Activated CD8-positive, alpha-beta T cell treated with anti-CD3 and anti-CD28 coated beads for 36 hours (primary cell): Measurements from ENCODE around the gene NEO1. TPM values are rescaled to one million over a fixed set of nuclear protein-coding genes. Genes with fewer than 3 reads are reported as not detected.
"Not testable (repeated sequence)": the region's sequence is repeated elsewhere in the genome, so short reads cannot be mapped to it uniquely, and the experiment has no call there.

Experiments used
- ATAC-seq: fragments of 200-7000 bp; cut with Tn5 transposase; one replicate; pipeline ENCODE4 v1.10.0; 2021; ENCODE audit warnings: mild to moderate bottlenecking, moderate library complexity
- CTCF ChIA-PET: fragments of 350-600 bp; sonication (Branson Sonifier 250); formaldehyde crosslinking; loops from one replicate; lab custom pipeline; 2021; ENCODE audit warnings: antibody characterized with exemption; lab: Charles Lee
- POLR2A ChIA-PET: fragments of 350-600 bp; sonication (Branson Sonifier 250); formaldehyde crosslinking; loops from one replicate; lab custom pipeline; 2021; ENCODE audit warnings: antibody characterized with exemption; lab: Charles Lee
- DNase-seq: peaks from one replicate; pipeline ENCODE4 v3.0.0-alpha.2; 2020
- H3K27ac Mint-ChIP-seq: one replicate; pipeline ENCODE4 v1.8.0; 2021; ENCODE audit warnings: mild to moderate bottlenecking, mixed read lengths
- H3K27me3 Mint-ChIP-seq: one replicate; pipeline ENCODE4 v1.8.0; 2021; ENCODE audit warnings: mixed read lengths
- H3K36me3 Mint-ChIP-seq: one replicate; pipeline ENCODE4 v1.8.0; 2021; ENCODE audit warnings: low read depth, mixed read lengths
- H3K4me1 Mint-ChIP-seq: one replicate; pipeline ENCODE4 v1.8.0; 2021; ENCODE audit warnings: low read depth, mixed read lengths
- H3K4me3 Mint-ChIP-seq: one replicate; pipeline ENCODE4 v1.8.0; 2021; ENCODE audit warnings: mild to moderate bottlenecking, moderate library complexity, mixed read lengths
- H3K9me3 Mint-ChIP-seq: one replicate; pipeline ENCODE4 v1.8.0; 2021; ENCODE audit warnings: mixed read lengths
- CTCF ChIP-seq: fragments of 200-600 bp; IDR thresholded peaks from one replicate; pipeline ENCODE4 v1.8.0; 2022; ENCODE audit warnings: antibody characterized with exemption, mild to moderate bottlenecking
- intact Hi-C: fragments of 100-400 bp; cut with micrococcal nuclease; formaldehyde crosslinking; loops from one replicate; pipeline ENCODE4 v1.10.0; 2022
- total RNA-seq, 2 experiments: library from RNA; stranded (reverse); gene quantifications; one replicate each; pipeline ENCODE4 v1.2.3, GENCODE V29; 2021

The NEO1 gene
- total RNA-seq, 2 experiments from 2014 or later: 2.8 to 3.1 TPM

- no peaks in the 10 kb centered on the region for H3K27me3 Mint-ChIP-seq
- POLR2A ChIA-PET: interaction anchor here (1.2 kb wide), 1 partner anchor 9 kb away, joined by 3 read pairs; no protein-coding TSS in a partner anchor
- no peak for TF ChIP-seq CTCF
- H3K4me1 Mint-ChIP-seq: no peaks in the 10 kb centered on the region
- CTCF ChIA-PET: interaction anchor here (1.5 kb wide), 1 partner anchor 22 kb away, joined by 3 read pairs; no protein-coding TSS in a partner anchor
- no peaks in the 10 kb centered on the region for H3K36me3 Mint-ChIP-seq
- intact Hi-C loops: no loop called here
- ATAC-seq (no peak), DNase-seq (no peak)
- H3K9me3 Mint-ChIP-seq: no peaks in the 10 kb centered on the region
- H3K27ac Mint-ChIP-seq: no peak overlapping the region
- no peak overlapping the region for H3K4me3 Mint-ChIP-seq
These were observed 243.5 kb downstream of the NEO1 start for GRCh38 chr15:73295630-73296286.

- no peaks in the 10 kb centered on the region for H3K4me1 Mint-ChIP-seq
- intact Hi-C loops: no loop called here
These were observed 244.5 kb downstream of the NEO1 start for GRCh38 chr15:73296609-73297353.

GRCh38 chr15:73298522-73299245 lies 246.4 kb downstream of the NEO1 start:
- DNase-seq: no peak
- ChIA-PET POLR2A (no interaction called here), CTCF (interaction anchor here (1.3 to 1.9 kb wide), 2 partner anchors 11 to 14 kb away, joined by 3 to 4 read pairs; no protein-coding TSS in a partner anchor)
- H3K4me3 Mint-ChIP-seq: no peak overlapping the region
- peaks cover 6% of the 10 kb centered on the region for H3K4me1 Mint-ChIP-seq
- H3K27ac Mint-ChIP-seq: no peak overlapping the region
- intact Hi-C loops: no loop called here
- ATAC-seq: no peak
- H3K36me3 Mint-ChIP-seq: no peaks in the 10 kb centered on the region
- H3K9me3 Mint-ChIP-seq: no peaks in the 10 kb centered on the region
- no peak for TF ChIP-seq CTCF
- H3K27me3 Mint-ChIP-seq: no peaks in the 10 kb centered on the region

More at GRCh38 chr15:73296609-73297353, 244.5 kb downstream of the NEO1 start:
- H3K4me3 Mint-ChIP-seq: no peak overlapping the region
- no peak for TF ChIP-seq CTCF
- no peaks in the 10 kb centered on the region for H3K9me3 Mint-ChIP-seq
- ATAC-seq (no peak), DNase-seq (no peak)
- H3K27me3 Mint-ChIP-seq: no peaks in the 10 kb centered on the region
- ChIA-PET POLR2A (interaction anchor here (1.2 kb wide), 1 partner anchor 10 kb away, joined by 3 read pairs; no protein-coding TSS in a partner anchor), CTCF (interaction anchor here (1.5 to 1.9 kb wide), 2 partner anchors 12 to 23 kb away, joined by 3 to 4 read pairs; no protein-coding TSS in a partner anchor)
- H3K36me3 Mint-ChIP-seq: no peaks in the 10 kb centered on the region
- H3K27ac Mint-ChIP-seq: no peak overlapping the region

GRCh38 chr15:73300286-73300685 lies 248.0 kb downstream of the NEO1 start:
- CTCF ChIA-PET: interaction anchor here (1.3 kb wide), 1 partner anchor 20 kb away, joined by 3 read pairs; no protein-coding TSS in a partner anchor
- POLR2A ChIA-PET, H3K27ac Mint-ChIP-seq, H3K9me3 Mint-ChIP-seq, H3K4me1 Mint-ChIP-seq, DNase-seq, H3K27me3 Mint-ChIP-seq, H3K4me3 Mint-ChIP-seq, H3K36me3 Mint-ChIP-seq, ATAC-seq: not testable (repeated sequence)
- intact Hi-C loops: loop anchor here (10.0 kb wide), 1 partner anchor 405 kb away; no protein-coding TSS in a partner anchor

- Mint-ChIP-seq H3K4me1 (peaks cover 8% of the 10 kb centered on the region), H3K9me3 (no peaks in the 10 kb centered on the region), H3K27ac (no peak overlapping the region), H3K4me3 (no peak overlapping the region), H3K36me3 (no peaks in the 10 kb centered on the region), H3K27me3 (peaks cover 3% of the 10 kb centered on the region)
- TF ChIP-seq CTCF: no peak
- POLR2A ChIA-PET: no interaction called here
- CTCF ChIA-PET: interaction anchor here (1.0 kb wide), 1 partner anchor 332 kb away, joined by 4 read pairs; no protein-coding TSS in a partner anchor
- intact Hi-C loops: loop anchor here (10.0 kb wide), 1 partner anchor 401 kb away; no protein-coding TSS in a partner anchor
- DNase-seq: no peak
- ATAC-seq: no peak
These were observed 251.4 kb downstream of the NEO1 start for GRCh38 chr15:73303636-73304035.
